Fibroblast of peridontal ligament (primary cell): Measurements from ENCODE around the gene VPS54.
"Not testable (repeated sequence)": the region's sequence is repeated elsewhere in the genome, so short reads cannot be mapped to it uniquely, and the experiment has no call there.

ENCODE experiments used
- DNase-seq: peaks from one replicate; pipeline ENCODE4 v3.0.0-alpha.2; 2010; ENCODE audit errors: extremely low read depth

Gene VPS54

GRCh38 chr2:63994329-63995070, 24.7 kb downstream of the VPS54 start:
- peak; percentile 51 for DNase-seq

- peak; percentile 49 for DNase-seq
Observed at GRCh38 chr2:63993871-63994270, 25.4 kb downstream of the VPS54 start.

- DNase-seq: not testable (repeated sequence)
Observed at GRCh38 chr2:63993130-63993584, 26.1 kb downstream of the VPS54 start.

GRCh38 chr2:63992061-63992685, 27.1 kb downstream of the VPS54 start:
- DNase-seq: no peak

GRCh38 chr2:63991173-63991999, 27.8 kb downstream of the VPS54 start:
- DNase-seq: not testable (repeated sequence)

GRCh38 chr2:63990072-63990471, 29.2 kb downstream of the VPS54 start:
- DNase-seq: no peak

GRCh38 chr2:63988842-63989436, 30.3 kb downstream of the VPS54 start:
- not testable (repeated sequence) for DNase-seq

GRCh38 chr2:63984606-63985359, 34.4 kb downstream of the VPS54 start:
- no peak for DNase-seq

- DNase-seq: no peak
Observed at GRCh38 chr2:63983986-63984605, 35.1 kb downstream of the VPS54 start.

- DNase-seq: no peak
Observed at GRCh38 chr2:63982335-63982734, 36.9 kb downstream of the VPS54 start.

- DNase-seq: no peak
Observed at GRCh38 chr2:63981702-63982103, 37.5 kb downstream of the VPS54 start.

- DNase-seq: no peak
Observed at GRCh38 chr2:63980794-63981193, 38.4 kb downstream of the VPS54 start.

GRCh38 chr2:63977904-63978303, 41.3 kb downstream of the VPS54 start:
- no peak for DNase-seq

- DNase-seq: no peak
Observed at GRCh38 chr2:63976125-63976510, 43.1 kb downstream of the VPS54 start.

- DNase-seq: no peak
Observed at GRCh38 chr2:63975437-63976124, 43.6 kb downstream of the VPS54 start.

- not testable (repeated sequence) for DNase-seq
Observed at GRCh38 chr2:63975036-63975435, 44.2 kb downstream of the VPS54 start.

GRCh38 chr2:63962186-63962585, 57.0 kb downstream of the VPS54 start:
- DNase-seq: no peak

- DNase-seq: no peak
Observed at GRCh38 chr2:63950414-63950813, 68.8 kb downstream of the VPS54 start.

- DNase-seq: no peak
Observed at GRCh38 chr2:63942788-63943187, 76.4 kb downstream of the VPS54 start.

GRCh38 chr2:63932104-63932503, 87.1 kb downstream of the VPS54 start:
- DNase-seq: not testable (repeated sequence)
